NCI-H748 (cell line): Measurements from ENCODE around the gene USP7.

Experiments used
- DNase-seq: peaks from one replicate; lab custom pipeline; 2025; ENCODE audit not compliant: unreplicated experiment; lab: John Stamatoyannopoulos, UW

Gene USP7

DNA sequence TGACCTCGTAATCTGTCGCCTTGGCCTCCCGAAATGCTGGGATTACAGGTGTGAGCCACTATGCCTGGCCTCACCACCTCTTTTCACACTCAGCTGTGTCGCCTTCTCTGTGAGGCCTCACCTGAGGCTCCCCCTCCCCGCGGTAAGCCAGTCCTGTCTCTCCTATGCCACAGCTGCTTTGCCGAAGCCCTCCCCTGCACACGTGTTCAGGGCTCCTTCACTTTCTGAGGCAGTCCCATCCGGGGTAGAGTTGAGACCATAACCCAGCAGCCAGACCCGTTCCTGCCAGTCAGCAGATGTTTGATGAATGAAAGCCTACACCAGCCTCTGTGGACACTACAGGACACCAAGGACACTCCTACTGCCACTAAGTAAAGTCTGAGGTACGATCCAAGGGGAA, 10.6 kb downstream of the USP7 start:
- DNase-seq: no peak

DNA sequence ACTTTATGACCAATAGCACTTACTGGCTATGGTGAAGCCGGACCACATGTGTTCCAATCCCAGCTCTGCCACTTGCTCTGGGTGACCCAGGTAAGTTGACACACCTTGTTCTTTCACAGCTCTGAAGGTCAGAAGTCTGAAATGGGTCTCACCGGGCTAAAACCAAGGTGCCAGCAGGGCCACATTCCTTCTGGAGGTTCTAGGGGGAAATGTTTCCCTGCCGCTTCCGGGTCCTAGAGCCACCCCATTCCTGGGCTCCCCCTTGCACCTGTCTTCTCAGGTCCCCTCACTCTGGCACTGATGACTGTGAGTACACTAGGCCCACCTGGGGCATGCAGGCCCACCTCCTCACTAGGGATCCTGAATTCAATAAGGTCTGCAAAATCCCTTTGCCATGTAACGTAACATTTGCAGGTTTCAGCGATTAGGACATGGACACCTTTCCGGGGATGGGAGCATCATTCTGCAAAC, 11.4 kb downstream of the USP7 start:
- DNase-seq: no peak

DNA sequence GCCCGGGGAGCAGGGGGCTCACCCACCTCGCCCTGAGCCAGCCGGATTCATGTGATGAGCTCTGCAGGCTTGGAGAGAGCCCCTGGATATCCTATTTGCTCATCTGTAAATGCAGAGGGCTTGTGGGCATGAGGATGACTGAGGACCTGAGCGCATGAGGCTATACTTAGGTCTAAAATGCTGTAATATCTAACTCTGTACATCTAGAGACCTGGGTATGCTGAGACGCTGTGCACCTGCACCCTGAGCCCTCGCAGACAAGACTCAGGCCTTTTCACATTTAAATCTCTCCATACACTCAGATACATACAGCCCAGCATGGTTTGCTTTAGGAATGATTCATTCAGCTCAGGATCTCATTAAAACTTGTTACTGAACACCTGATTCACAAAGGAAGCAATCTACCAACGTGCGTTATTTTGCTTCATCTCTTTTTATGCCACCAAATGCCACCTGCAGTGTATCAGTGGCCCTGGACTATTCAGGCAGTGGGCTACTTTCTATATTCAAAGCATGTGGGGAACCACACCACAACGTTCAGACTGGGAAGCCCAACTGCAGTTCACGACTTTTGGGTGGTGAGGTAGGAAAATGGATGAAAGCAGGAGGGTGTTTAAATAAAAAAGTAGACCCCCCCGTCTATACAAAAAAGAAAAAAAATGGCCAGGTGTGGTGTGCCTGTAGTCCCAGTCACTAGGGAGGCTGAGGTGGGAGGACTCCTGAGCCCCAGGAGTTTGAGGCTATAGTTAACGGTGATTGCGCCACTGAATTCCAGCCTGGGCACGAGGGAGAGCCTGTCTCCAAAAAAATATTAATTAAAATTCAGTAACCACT, 12.0 kb downstream of the USP7 start:
- no peak for DNase-seq

DNA sequence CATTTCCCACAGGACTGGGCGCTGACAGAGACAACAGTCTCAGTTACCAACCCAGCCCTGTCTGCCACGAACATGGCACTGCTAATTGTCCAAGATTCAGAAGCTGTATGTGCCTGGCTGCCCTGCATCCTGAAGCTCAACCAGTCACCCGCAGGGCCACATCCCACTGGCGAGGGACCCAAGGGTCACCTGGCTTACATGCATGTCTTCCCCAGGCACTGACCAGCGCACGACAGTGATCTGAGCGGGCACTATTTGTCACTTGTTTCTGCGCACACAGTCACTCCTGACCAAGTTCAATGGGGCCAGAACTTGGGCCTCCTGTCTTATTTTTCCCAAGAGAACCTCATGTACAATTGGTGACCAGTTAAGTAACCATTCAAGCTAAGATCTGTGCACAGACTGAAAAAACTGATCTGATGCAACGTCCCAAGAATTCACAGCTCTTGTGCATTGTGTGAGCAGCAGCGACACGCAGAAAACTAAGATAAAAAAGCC, 13.1 kb downstream of the USP7 start:
- DNase-seq: no peak

DNA sequence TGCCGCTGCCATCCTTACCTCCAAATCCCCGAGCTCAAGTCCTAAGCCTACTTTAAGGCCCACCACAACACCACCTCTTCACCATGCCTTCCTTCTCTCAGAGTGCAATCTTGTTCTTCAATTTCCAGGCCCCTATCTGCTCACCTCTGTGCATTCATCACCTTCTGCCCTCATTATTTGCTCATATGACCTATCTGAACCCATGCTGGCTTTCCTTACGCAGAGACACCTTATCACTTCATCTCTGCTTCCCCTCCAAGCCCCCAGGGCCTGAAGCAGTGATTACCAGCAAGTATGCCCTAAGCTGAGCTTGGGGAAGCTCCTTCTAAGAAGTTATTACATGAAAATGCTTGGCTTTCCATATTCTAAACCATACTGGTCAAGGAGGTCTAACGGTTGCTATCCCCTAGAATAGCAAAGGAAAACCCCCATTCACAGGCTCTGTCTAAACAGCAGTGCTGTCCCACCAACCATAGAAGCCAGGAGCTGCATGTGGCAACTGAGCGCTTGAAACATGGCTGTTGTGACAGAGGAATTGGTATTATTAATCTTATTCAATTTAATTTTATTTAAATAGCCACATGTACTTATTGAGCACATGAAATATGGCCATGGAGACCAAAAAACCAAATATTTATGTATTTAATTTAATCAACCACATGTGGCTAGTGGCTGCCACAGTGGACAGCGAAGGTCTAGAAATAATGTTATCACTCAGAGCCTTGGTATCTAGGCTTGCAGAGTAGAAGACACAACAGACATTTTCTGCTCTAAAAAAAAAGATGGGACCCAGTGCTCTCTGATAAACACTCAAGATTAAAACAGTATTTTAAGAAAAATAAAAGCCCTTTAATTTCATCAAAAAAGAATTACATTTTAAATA, 13.9 kb downstream of the USP7 start:
- no peak for DNase-seq

DNA sequence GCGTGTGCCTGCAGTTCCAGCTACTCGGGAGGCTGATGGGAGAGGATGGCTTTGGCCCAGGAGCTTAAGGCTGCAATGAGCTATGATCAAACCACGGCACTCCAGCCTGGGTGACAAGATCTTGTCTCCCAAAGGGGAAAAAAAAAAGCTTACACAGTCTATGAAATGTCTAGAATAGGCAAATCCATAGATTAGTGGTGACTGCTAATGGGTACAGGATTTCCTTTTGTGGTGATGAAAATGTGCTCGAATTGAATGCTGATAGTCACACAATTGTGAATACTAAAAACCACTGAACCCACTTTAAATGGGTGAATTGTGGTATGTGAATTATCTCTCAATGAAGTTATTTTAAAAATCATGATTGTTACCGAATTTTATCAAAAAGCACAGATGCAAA, 14.9 kb downstream of the USP7 start:
- no peak for DNase-seq

DNA sequence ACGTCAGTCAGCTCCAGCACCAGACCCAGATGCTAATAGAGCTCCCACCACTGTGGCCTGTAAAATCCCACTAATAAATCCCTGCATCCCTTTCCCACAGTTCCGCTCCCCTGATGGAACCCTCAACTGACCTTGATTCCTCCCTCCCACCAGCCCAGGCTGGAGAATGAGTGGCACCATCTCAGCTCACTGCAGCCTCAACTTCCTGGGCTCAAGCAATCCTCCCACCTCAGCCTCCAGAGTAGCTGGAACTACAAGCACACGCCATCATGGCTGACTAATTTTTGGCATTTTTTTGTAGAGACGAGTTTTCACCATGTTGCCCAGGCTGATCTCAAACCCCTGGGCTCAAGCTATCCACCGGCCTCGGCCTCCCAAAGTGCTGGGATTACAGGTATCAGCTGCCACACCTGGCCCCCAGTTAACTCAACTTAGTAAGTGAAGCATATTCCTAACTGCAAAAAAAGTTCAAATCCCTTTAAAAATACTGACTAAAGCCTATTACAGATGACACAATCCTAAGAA, 15.6 kb downstream of the USP7 start:
- no peak for DNase-seq

DNA sequence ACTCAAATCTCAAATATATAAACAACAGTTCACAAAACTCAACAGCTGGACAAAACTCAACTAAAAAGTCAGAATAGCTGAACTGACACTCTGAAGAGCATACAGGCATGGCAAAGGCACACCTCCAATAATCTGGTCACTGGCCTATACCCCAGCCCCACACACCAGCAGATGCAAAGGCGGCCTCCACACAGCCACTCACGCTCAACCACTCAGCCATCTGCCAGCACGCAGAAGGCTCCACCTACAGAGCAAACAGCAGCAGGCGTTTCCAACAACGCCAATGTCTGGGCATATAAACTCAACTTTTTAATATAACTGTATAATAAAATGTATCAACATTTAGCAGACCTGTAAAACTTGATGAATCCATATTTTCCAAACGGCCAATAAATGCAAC, 17.2 kb downstream of the USP7 start:
- DNase-seq: peak; percentile 20

DNA sequence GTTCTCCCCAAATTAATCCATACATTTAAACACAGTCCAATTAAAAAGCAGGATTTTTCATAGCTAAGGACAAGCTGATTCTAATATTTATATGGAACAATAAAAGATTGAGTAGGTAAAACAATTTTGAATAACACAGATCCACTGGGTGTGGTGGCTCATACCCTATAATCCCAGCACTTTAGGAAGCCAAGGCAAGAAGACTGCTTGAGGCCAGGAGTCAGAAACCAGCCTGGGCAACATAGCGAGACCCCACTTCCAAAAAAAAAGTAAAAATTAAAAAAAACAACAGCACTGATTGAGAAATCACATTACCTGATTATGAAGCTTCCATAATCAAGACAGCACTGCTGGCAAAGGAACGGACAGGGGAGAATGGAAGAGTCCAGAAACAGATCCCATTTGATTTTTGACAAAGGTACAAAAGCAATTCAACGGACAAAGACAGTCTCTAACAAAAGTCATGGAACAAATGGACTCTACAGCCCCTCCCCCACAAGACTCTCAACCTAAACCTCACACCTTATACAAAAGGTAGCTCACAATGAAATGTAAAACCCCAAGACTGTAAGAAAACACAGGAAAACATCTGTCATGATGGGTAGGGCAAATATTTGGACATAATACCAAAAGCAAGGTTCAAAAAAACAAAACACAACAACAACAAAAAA, 17.9 kb downstream of the USP7 start:
- no peak for DNase-seq

DNA sequence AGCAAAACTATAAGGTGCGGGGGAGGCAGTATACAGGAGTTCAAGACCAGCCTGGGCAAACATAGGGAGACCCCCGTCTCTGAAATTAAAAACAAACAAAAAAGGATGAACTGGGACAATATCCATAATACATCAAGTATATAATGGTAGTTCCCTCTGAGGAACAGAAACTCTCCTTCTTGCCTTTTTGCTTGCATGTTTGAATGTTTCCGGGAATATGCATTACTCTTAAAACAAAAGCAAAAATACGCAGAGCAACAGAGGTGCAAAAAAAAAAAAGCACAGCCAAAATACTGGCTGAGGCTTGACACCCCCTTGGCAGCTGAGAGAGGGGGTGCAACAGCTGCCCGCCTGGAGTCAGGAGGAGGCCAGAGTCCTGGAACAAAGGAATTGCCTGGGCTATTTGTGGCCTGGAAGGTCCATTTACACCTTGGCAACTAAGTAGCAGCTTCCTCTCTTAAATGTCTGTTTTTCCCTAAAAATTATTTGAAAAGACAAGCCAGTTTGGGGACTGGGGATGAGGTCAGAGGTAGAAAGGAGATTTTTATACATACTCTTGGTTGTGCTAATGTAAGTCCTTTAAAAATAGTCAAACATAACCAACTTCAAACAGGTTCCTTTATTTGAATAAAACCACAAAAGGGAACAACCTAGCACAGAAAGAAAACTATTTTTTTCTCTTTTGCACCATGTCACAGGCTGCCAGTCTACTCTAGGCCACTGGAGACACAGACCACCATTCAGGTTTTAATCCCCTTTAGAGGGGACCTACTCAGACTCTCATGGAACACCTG, 19.5 kb downstream of the USP7 start:
- no peak for DNase-seq

DNA sequence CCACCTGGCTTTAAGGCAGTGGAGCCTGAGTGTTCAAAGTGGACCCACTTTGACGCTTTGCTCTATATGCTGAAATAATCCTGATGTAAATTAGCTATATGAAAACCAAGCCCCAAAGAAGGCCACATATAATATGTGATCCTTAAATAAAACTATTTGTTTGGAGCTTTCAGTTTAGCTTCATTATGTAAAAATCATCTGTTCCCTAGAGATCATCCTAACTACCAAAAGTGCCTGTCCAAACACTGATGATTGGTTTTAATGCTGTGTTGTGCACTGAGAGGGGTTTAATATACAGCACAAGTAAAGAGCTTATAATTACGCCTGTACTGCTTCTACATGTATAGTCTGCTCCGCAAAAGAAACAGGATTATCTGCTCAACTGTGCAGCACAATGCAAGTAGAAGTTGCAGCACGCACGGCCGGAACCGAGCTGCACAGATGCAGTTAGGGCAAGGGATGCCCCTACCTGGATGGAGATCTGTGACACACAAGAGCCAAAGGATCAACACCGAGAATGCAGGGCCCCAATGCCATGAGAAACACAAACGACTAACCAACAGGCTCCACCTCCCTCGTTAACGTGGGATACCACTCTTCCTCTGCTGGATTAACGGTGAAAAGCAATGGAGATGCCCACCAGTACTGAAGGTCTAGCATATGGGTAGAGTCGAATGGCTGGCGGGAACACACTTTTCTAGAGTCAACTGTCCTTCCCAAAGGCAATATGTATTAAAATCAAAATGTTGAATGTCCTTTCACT, 20.5 kb downstream of the USP7 start:
- no peak for DNase-seq

DNA sequence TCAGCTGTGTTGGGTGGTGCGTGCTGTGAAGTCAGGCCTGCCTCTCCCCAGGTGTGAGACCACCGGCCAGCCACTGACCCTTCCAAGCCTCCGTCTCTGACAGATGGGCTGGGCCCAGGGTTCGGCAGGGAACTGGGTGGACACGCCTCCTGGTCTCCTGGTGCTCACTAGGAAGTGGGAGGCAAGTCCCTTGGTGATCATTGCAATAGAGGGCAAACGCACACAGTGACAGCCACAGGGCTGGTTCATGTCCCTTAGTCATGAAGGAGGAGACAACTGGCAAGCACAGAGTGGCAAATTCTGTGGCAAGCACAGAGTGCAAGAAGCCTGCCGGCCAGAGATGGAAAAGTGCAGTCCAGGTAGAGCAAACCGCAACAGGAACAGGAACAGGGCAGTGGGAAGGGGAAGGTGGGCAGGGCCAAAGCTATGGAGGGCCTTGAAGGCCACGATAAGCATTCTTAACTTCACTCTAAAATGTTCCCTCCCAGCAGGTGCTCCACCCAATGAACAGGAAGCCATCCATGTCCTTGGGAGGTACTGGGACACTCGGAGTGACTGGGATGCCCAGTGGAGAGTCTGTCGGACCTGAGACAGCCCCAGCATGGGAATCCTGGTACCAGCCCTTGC, 21.9 kb downstream of the USP7 start:
- DNase-seq: no peak

DNA sequence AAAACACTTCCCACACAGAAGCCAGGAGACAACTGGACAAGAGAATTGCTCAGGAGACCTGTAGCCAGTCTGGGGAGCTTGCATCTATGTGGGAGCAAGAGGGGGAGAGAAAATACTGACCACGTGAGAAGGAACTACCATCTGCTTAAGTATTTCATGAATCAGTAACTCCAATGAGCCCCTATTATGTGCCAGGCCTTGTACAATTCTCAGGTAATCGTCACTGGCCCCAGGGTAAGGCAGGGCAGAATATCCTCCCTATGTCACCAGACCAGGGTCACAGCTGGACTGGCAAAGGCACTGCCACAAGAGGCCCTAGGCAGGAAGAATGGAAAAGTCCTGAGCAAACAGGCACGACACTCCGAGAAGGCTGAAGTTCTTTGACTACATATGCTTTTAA, 25.9 kb downstream of the USP7 start:
- DNase-seq: no peak

DNA sequence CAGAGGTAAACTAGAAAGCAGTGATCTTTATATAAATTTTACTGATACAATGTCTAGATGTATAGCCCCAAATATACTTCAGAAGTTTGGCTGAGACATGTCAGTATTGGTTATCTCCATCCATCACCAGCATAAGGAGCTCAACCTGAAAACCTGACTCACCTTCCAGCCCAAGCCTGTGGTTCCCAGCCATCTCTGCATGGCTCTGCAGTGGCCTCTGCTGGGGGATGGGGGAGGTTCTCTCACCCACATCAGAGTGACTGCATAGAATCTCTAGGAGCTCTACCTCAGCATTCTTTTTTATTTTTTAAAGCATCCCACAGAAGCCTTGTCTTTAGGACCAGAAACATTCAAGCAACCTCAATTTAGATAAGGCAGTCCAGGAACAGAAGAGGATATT, 27.3 kb downstream of the USP7 start:
- peak; percentile 13 for DNase-seq

DNA sequence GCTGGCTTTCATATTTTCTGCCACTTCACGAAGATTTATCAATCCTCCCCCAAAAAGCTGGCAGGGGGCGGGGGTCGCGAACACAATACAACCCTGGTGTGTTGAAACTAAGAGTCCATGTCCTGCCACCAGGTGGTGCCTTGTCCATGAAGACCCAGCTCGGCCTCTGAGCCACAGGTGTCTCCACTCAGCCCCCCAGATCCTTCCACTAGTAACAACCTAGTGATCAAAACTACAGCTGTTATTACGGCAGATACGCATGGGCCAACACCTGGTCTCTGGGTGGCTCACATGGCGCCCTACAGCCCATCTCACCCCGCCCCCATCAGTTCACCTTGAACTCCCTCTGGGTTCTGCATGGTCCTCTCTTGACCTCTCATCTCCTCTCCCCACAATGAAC, 27.7 kb downstream of the USP7 start:
- DNase-seq: no peak

DNA sequence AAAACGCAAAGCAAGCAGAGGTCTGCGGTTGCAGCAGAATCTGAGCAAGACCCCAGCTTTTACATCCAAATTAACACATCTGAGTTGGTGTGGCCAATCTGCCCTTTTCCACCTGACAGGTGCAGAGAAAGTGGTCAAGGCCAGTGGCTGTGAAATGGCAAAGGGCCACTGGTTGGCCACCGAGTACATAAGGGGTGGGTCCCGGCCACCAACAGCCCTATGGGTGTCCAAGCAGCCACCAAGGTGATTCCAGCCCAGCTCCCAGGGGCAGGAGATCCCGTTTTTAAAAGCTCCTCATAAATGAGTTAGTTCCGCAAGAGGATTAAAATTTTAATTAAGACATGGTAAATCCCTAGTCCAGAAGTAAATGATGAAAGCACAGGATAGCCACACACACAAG, 29.1 kb downstream of the USP7 start:
- no peak for DNase-seq

DNA sequence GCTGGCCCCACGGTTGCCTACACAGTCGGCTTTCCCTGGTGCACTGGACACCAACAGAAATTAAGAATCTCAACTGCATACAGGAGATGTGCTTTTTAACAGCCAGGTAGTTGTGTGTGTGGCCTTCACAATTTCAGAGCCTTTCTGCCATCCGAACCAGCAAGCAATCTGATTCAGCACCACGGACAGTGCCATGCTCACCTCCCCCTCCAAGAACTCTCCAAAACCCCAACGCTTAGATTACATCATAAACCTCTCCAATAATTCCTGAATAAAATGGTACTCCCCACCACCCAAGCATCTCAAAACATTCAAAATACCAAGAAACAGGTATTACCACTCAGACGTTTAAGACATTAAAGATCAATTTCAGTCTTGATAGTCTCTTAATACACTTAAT, 31.8 kb downstream of the USP7 start:
- no peak for DNase-seq

DNA sequence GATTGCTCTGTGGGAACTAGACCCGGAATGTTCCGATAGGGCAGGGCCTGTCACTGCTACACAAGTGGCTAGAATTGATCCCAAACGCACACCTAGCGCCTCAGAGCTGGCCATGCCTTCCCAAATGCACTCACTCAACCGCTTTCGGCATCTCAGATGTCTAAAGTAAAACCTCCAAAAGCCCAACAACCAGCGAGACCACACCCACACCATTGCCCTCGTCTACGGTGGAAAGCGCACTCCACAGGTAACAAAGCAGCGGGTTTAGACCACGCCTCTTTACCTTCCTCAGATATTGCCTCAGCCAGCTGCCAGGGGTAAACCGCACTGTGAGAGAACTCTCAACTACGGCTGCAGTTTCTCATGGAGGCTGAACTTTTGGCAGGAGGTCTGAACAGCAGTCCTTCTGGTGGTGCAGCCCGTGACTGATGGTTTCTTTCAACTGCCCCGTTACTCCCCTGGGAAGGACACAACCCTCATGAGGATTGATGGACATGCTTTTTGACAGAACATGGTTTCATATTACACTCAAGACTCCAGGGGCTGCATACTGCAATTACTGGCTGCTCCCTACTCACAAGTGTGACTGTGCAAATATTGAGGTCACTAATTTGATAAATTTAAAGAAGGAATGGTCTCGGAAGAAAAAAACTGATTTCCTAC, 34.5 kb downstream of the USP7 start:
- DNase-seq: peak; percentile 40
